NOMO-1 (cell line): ENCODE results near the gene DHCR24.

Experiments
- DNase-seq, 2 experiments: peaks; one replicate each; lab custom pipeline; 2025; ENCODE audit not compliant: unreplicated experiment in 2 of 2; lab: John Stamatoyannopoulos, UW

The DHCR24 gene

DNA sequence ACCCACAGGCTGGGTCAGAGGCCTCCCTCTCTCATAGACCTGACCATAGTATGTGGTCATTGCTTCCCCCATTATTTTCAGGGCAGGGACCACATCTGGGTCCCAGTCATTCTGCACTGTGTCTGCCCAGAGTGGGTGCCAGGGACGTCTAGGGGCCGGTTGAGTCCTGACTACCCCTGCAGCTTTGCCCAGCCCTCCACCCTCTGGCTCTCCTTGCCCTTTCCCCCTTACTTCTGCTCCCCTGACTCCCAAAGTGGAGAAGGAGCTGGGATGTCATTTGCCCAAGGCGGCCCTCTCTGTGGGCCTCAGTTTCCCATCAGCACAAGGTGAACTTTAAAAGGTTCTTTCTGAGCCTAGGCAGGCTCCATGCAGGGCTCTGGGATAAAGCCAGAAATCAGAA lies 81.5 kb downstream of the DHCR24 start:
- no peak for DNase-seq

DNA sequence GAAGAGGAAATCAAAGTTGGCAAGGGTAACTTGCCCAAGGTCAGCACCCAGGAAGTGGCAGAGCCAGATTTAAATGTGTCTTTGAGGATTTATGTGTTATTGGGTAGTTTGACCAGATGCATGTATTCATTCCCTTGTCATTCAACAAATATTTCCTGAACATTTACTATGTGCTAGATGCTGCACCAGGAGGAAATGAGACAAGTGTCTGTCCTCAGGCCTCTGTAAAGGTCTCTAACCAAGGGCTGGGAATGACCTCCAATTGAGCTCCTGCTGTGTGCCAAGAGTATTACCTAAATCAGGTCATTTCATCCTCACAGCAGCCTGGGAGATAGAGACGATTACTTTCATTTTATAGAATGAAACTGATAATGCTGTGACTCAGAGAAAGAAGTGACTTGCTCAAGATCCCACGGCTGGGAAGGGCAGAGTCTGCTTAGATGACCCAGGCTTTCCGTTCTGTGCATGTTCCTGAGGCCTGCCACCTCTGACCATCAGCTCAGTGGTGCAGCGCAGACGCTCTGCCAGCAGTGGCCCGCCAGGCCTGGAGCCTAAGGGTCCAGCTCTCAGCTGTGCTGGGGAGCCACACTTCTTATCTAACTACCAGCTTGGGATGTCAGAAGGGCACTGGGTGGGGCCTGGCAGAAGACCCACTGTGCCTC lies 82.4 kb downstream of the DHCR24 start:
- DNase-seq, result no peak

DNA sequence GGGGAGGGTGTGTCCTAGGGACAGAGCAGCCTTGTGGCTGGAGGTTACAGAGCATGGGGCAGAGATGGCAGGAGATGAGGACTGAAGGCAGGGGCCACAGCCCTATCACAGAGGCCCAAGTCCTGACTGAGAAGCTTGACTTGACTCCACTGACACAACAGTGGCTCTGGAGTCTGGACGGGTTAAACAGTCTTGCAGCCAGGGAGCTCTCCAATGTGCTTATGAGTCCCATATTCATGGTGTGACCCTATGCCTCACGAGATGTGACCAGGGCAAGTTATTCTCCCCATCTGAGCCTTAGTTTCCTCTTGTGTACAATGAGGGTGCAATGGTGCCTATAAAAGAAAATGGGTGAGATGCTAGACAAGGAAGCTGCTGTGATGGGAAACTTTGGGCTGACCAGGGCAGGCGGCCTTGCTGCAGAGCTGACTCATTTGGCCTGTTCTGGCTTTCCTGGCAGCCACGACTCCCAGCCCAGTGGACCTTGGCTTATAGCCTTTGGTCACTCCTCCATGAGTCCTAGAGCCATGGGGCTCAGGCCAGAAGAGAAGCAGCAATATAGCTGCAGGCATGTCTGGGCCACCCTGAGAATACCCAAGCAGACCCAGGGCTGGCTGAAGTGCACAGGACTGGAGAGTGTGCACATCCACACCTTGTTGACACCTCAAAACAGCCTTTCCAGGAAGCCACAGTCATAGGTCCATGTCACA lies 83.1 kb downstream of the DHCR24 start:
- no peak for DNase-seq

DNA sequence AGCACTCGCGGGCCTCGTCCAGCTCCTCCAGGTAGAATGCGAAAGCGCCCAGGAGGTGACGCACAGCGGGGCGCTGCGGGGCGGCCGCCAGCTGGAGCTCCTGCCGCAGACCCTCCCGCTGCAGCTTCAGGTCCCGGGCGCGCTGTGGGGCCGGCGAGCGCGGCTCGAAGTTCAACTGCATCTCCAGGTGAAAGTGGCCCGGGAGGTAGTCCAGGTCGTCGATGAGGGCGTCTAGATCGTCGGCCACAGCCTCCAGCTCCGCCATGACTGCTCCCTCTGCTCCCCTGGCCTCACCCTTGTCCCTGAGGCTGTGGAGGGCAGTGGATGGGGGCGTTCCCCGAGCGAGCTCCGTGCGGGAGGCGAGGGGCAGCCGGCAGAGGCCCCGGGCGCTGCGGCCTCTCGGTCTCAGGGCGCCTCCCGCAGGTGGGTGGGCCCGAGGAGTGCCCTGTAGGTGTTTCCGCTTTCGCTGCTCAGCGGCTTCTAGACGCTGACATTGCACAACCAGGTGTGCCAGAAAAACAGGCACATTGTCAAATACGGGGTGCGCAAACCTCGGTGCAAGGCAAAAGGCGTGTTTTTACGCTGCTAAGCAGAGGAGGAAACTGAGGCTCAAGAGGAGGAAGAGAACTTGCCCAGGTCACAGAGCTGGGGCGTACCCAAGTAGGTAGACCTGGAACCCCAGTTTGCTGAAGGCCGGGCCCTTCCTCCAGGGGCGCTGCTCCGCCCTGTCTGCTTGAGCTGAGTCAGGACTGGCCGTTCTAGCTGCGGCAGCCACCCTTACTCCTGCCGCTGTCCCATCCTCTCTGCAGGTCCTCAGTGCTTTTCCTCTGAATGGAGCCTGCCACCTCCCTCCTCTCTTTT lies 85.9 kb downstream of the DHCR24 start, which contains the start of gene TTC22:
Gene TTC22, minus strand, starts transcription at position 425 of the 861 bp plus-strand sequence. Its CDS starts 160 bp downstream, at position 265.
- peak; percentile 78 for DNase-seq

DNA sequence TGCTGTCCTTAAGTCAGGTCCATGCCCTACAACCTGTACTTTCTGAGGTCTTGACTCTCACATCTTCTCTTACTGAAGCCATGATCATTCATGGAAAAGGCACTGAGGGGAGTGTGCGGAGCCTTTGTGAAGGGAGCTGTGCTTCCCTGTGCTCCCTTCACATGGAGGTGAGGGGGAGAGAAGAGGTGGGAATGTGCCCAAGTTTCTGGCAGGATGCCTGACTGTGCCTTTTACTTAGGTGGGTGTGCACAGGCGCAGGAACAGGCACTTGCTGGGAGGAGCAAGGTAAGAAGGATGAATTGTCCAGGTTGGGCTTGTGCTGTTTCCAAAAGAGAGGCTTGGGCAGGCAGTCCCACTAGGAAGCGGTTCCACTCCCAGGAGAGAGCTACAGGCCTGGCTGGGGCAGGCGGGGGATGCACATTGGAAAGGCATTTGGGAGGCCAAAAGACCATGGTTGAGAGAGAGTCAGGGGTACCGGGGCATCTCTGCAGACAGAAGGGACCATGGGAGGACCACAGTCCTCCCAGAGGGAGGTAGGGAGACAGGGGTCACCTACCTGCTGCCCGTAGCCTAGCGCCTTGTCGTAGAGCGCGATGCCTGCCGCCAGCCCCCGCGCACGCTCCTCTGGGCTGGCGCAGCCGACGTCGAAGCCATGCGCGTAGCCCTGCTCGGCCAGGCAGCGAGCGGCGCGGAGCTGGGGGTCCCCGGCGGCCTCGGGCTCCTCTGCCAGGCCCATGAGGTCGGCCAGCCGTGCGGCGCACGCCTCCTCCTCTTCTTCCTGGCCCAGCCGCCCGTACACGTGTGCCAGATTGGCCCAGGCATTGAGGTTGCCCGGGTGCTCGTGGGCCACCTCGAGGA lies 86.7 kb downstream of the DHCR24 start:
- DNase-seq, result no peak
